HL-60 (cell line): ENCODE results near the gene GJE1.

Experiments used
- DNase-seq, 2 experiments: peaks; one replicate each; pipeline ENCODE4 v3.0.0-alpha.2; 2010 to 2020; ENCODE audit warnings: low read depth in 1 of 2, low spot score in 1 of 2
- H3K27ac ChIP-seq: fragments of 250-450 bp; sonication (Bioruptor Pico); replicated peaks from 2 replicates; pipeline ENCODE4 v1.5.1; 2020; ENCODE audit warnings: mild to moderate bottlenecking, moderate library complexity
- H3K27me3 ChIP-seq: fragments of 250-450 bp; sonication (Bioruptor Pico); 2 replicates; pipeline ENCODE4 v1.5.1; 2021; ENCODE audit warnings: mild to moderate bottlenecking, moderate library complexity; ENCODE audit not compliant: insufficient read depth, poor library complexity, severe bottlenecking
- H3K4me3 ChIP-seq: replicated peaks from 2 replicates; pipeline ENCODE4 v1.5.1; 2011; ENCODE audit warnings: mild to moderate bottlenecking, control low read depth, low read length; ENCODE audit not compliant: insufficient read depth
- CTCF ChIP-seq: IDR thresholded peaks from one replicate; pipeline ENCODE4 v1.5.1; 2011; ENCODE audit warnings: low read length, control low read depth, inconsistent platforms; ENCODE audit not compliant: insufficient read depth
- GABPA ChIP-seq: IDR thresholded peaks from 2 replicates; pipeline ENCODE4 v1.6.1; 2012; ENCODE audit warnings: low read depth
- POLR2AphosphoS5 ChIP-seq: IDR thresholded peaks from 2 replicates; pipeline ENCODE4 v1.6.1; 2012; ENCODE audit warnings: low read depth
- REST ChIP-seq: IDR thresholded peaks from 2 replicates; pipeline ENCODE4 v1.6.1; 2012; ENCODE audit warnings: low read depth; ENCODE audit not compliant: insufficient replicate concordance
- SPI1 ChIP-seq: IDR thresholded peaks from 2 replicates; pipeline ENCODE4 v1.6.1; 2012; ENCODE audit warnings: low read depth, mild to moderate bottlenecking, borderline replicate concordance

The GJE1 gene

GRCh38 chr6:142118925-142119324, 13.8 kb upstream of the GJE1 start:
- TF ChIP-seq REST (no peak), POLR2AphosphoS5 (no peak), CTCF (no peak), SPI1 (no peak), GABPA (no peak)
- H3K27me3 ChIP-seq: peaks cover 2% of the 10 kb centered on the region
- H3K27ac ChIP-seq: no peak overlapping the region
- no peak for DNase-seq
- H3K4me3 ChIP-seq: no peak overlapping the region

GRCh38 chr6:142121342-142121741, 11.4 kb upstream of the GJE1 start:
- Histone ChIP-seq H3K27me3 (no peaks in the 10 kb centered on the region), H3K27ac (no peak overlapping the region), H3K4me3 (no peak overlapping the region)
- no peak for DNase-seq
- TF ChIP-seq REST: no peak
- TF ChIP-seq GABPA: no peak
- no peak for TF ChIP-seq SPI1
- no peak for TF ChIP-seq CTCF
- no peak for TF ChIP-seq POLR2AphosphoS5

- no peak for TF ChIP-seq SPI1
- no peak for TF ChIP-seq REST
- no peak for TF ChIP-seq GABPA
- TF ChIP-seq POLR2AphosphoS5: no peak
- TF ChIP-seq CTCF: no peak
- no peak overlapping the region for H3K27ac ChIP-seq
- no peak for DNase-seq
Measured at GRCh38 chr6:142130814-142131213, 1.9 kb upstream of the GJE1 start.

More at GRCh38 chr6:142130814-142131213, 1.9 kb upstream of the GJE1 start:
- Histone ChIP-seq H3K27me3 (no peaks in the 10 kb centered on the region), H3K4me3 (no peak overlapping the region)
